ENCODE data around the gene LRP1B.

LRP1B gene

GRCh38 chr2:141438536-141438935, 692.3 kb downstream of the LRP1B start:
- no peak for DNase-seq (ENCODE audit: low read depth)

GRCh38 chr2:141437521-141437920, 693.3 kb downstream of the LRP1B start:
- DNase-seq (ENCODE audit: low read depth): no peak

DNA sequence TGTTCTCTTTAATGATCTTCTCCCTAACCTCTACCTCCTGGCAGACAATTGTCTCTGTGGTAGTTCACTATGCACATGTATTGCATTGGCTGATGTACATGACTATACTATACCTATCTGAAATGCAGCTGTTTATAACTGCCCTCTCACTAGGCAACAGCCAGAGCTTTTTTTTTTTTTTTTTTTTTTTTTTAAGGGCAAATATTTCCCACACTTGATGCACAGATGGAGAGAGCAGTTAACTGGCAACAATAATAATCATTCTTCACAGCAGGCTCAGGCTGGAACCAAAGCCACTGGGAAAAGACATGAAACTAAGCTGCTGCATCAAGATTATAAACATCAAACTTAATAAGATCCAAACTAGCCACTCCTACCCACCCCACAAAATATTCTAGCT, 707.7 kb downstream of the LRP1B start:
- DNase-seq (ENCODE audit: low read depth): no peak

DNA sequence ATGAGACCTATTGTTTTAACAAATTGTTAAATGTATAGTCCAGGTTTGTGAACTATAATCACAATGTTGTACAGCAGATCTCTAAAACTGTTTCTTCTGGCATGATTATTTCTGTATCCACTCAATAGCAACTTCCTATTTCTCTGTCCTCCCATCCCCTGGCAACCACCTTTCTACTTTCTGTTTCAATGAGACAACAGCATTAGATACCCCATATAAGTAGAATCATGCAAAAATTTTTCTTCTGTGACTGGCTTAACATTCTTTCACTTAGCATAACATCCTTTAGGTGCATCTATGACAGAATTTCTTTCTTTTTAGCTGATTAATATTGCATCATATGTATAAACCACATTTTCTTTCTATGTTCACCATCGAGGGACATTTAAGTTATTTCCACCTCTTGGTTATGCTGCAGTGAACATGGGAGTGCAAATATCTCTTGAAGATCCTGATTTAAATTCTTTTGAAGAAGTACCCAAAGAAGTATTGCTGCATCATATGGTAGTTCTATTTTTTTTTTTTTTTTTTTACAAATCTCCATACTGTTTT, 713.5 kb downstream of the LRP1B start:
- DNase-seq (ENCODE audit: low read depth): no peak

- DNase-seq (ENCODE audit: low read depth): no peak
Observed at GRCh38 chr2:141411419-141411818, 719.4 kb downstream of the LRP1B start.

- no peak for DNase-seq (ENCODE audit: low read depth)
Observed at GRCh38 chr2:141399270-141399669, 731.5 kb downstream of the LRP1B start.

DNA sequence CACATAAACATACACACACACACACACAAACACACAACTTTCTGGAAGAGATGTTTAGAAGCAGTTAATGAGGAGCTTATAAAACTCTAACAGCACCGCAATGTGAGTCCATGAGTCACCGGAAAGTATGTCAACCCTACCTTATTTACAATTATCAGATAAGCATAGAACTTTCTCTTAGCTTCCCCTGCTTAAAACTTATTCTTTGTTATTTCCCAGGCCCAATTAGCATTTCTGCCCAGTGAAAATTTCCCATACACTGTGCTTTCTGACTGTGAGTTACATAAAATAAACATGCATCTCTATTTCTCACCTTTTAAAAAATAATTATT, 737.6 kb downstream of the LRP1B start:
- DNase-seq (ENCODE audit: low read depth): no peak

GRCh38 chr2:141392517-141393213, 738.2 kb downstream of the LRP1B start:
- DNase-seq (ENCODE audit: low read depth): no peak

DNA sequence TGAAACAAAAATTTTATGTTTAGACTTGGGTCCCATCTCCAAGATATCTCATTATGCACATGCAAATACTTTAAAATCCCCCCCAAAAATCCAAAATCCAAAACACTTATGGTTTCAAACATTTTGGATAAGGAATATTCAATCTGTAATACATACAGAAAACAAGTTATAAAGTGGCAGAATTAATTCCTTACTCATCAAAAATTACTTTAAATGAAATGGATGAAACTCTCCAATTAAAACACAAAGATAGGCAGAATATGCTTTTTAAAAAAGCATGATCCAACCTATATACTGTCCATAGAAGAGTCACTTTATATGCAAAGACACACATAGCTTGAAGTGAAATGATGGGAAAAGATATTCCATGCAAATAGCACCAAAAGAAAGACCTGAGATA, 744.6 kb downstream of the LRP1B start:
- DNase-seq (ENCODE audit: low read depth): no peak

- no peak for DNase-seq (ENCODE audit: low read depth)
Observed at GRCh38 chr2:141384676-141385075, 746.1 kb downstream of the LRP1B start.

DNA sequence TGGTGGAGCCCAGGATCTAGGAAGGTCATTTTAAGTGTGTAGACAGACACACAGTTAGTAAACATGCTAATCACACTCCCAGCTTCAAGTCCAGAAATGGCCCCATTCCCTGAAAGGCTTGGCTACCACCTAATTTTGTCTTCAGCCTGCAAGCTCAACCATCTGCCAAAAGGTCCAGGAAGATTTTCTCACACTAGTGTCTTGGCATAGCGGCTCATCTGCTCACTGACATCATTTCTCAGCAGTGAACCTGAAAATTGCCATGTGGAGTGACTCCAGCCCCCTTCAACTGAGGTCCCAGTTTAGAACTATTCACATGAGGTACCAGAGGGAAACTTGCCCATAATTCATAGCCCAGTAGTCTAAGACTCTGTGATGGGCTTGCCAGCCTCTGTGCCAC, 748.9 kb downstream of the LRP1B start:
- DNase-seq (ENCODE audit: low read depth): no peak

DNA sequence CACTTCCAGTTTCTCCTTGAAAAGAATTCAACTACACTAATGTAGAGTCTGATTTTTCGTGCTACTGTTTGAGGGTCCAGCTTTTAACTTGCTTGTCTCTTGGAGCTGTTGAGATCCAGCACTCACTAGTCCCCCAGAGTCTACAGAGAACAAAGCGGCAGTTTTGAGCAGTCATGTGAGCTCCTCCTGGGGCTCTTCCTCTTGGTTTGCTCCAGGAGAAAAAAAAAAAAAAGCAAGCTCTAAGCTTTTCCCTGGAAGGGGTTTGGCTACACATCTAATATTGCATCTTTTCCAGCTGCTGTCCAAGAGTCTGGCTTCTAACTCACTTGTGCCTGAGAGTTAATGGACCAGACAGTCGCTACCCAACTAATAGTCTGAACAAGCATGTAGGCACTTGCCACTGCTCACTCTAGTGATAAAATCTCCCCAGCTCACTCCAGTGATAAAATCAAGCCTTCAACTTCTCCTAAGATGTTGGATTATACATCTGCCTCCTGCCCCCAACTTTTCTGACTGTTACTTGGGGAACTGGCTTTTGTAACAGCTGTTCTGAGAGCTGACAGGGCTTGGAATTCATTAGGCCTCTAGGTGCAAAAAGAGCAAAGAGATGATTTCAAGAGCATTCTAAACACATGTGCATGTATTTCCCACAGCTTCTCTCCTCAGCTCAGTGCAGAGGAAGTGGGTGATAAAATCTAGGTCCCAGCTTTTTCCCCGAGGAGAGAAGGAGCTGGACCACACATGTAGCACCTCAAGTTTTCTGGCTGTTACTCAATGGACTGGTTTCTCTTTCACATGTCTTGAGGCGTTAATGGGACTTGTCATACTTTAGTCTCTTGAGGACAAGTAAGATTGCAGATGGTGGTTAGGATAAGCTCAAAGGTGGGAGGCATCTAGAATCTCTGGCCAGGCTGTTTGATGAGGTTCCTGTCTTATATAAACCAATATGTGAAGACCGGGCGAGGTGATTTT, 750.5 kb downstream of the LRP1B start:
- no peak for DNase-seq (ENCODE audit: low read depth)

GRCh38 chr2:141364821-141365220, 766.0 kb downstream of the LRP1B start:
- no peak for DNase-seq (ENCODE audit: low read depth)

- DNase-seq (ENCODE audit: low read depth): no peak
Observed at GRCh38 chr2:141362311-141362710, 768.5 kb downstream of the LRP1B start.

DNA sequence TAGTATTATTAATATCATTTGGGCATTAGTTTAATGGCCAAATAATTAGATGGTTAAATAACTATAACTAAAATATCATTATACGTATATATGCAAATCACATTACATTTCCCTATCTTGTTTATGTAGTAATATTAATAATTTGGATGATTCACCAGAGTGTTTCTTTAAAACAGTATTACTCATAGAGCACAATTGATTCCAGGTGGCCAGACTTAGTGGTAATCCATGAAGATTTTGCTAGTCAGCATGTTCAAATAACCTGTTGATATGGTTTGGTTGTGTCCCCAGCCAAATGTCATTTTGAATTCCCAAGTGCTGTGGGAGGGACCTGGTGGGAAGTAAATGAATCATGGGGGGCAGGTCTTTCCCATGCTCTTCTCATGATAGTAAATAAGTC, 782.3 kb downstream of the LRP1B start:
- DNase-seq (ENCODE audit: low read depth): no peak

DNA sequence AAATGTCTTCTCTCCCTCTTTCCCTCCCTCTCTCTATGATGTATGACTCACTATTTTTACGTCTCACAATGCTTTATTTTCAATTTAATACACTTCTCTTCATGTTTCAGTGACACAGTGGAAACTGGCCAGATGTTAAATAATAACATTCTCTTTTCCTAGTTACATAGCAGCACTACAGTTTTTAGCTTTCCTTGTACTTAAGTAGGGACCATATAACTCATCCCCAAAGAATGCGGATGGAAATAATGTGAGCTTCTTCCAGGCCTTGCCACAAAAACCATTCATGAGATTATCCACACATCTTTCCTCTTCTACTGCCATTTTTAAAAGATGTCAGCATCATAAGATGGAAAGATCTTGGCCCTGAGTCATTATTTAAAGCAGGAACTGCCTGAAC, 789.4 kb downstream of the LRP1B start:
- no peak for DNase-seq (ENCODE audit: low read depth)

DNA sequence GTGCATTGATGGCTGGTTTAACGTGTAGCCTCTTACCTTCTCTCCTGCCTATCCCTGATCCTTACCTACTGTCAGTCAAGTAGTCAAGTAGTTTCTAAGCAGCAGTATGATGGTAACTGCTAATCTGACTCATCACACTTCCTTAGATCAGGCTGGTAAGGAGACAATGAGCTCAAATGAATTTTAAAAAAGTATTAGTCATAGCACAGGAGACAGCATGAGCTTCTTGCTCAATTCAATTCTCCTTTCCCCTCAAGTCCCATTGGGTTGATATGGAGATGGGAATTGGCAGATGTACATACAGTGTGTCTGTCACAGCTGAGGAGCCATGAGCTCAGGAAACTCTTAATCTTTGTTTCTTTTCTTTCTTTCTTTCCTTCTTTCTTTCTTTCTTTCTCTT, 799.7 kb downstream of the LRP1B start:
- no peak for DNase-seq (ENCODE audit: low read depth)

GRCh38 chr2:141329964-141330363, 800.9 kb downstream of the LRP1B start:
- no peak for DNase-seq (ENCODE audit: low read depth)

GRCh38 chr2:141323571-141323970, 807.2 kb downstream of the LRP1B start:
- DNase-seq (ENCODE audit: low read depth): no peak

- DNase-seq (ENCODE audit: low read depth): no peak
Observed at GRCh38 chr2:141317986-141318385, 812.8 kb downstream of the LRP1B start.

DNA sequence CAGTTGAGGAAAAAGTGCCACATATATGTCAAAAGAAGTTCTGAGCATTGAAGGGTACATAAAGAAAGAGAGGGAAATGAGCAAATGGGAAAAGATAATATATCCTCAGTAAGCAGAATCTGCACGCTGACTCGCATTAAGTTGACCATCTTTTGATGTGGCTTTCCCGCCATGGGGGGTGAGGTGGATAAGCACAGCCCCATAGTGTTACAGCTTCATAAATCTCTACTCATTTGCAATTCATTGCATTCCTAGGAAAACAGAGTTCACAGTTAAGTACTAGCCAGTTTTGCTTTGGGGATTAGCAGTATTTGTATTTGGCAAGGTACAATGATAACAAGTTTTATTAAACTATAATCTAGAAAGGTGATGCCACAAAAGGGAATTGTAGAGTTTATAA, 814.2 kb downstream of the LRP1B start:
- no peak for DNase-seq (ENCODE audit: low read depth)

DNA sequence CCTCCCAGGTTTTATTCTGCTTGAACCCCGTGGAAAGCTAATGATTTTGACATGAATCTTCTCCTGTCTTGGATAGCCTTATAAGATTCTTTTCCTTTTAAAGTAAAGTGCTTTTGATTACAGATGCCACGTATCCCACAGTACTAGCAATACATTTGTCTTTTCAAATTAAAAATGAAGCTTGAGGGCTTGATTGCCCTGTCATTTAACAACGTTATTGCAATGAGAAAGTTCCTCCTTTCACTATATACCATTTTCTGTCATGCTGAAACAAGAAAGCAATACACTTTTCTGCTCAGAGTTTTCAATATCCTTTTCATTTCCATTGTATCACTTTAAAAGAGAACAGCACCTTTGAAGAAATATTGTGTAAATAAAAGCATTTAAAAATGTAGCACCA, 814.7 kb downstream of the LRP1B start:
- no peak for DNase-seq (ENCODE audit: low read depth)

DNA sequence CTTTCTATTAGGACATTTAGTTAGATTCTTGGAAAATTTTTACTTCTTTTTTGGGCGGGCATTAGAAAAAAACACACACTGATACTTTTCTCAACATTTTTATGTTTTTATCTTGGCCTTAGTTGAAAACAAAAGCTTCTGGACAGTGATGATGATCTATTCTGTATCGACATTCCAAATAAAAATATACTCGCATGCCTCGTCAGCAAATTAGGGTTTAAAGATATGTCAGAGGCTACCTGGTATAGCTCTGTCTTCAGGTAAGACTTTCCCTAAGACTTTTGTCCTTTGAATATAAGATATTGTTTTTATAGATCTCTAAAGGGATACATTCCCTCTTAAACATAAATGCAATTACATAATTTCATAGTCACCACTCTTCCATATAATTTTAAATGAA, 816.8 kb downstream of the LRP1B start:
- no peak for DNase-seq (ENCODE audit: low read depth)
